Endothelial cell of umbilical vein (primary cell): ENCODE results near the gene WEE2. TPM values are rescaled to one million over a fixed set of nuclear protein-coding genes. Genes with fewer than 3 reads are reported as not detected.

Experiments
- BruUV-seq: library from RNA; stranded (reverse); fragments of 400-500 nt; replicated peaks from 2 replicates; lab custom pipeline; 2021; lab: Mats Ljungman, UMichigan
- CTCF ChIA-PET: fragments of 300-600, 350-600 bp; sonication (Branson Sonifier 250); formaldehyde crosslinking; loops from one replicate; lab custom pipeline; 2021; ENCODE audit warnings: antibody characterized with exemption, inconsistent platforms; lab: Charles Lee
- POLR2A ChIA-PET: fragments of 300-600, 350-600 bp; sonication (Branson Sonifier 250); formaldehyde crosslinking; loops from one replicate; lab custom pipeline; 2021; ENCODE audit warnings: antibody characterized with exemption, inconsistent platforms; lab: Charles Lee
- DNase-seq: peaks from one replicate; pipeline ENCODE4 v3.0.0-alpha.2; 2011; ENCODE audit warnings: low read depth, low spot score
- FAIRE-seq: peaks from 2 replicates; lab custom pipeline; 2011; peaks lifted over from hg19 to GRCh38; lab: Jason Lieb, UNC
- H2AFZ ChIP-seq: 2 replicates; pipeline ENCODE4 v1.6.0; 2012; ENCODE audit warnings: low read depth, low read length, control low read depth, inconsistent platforms
- H3K27ac ChIP-seq: 2 replicates; pipeline ENCODE4 v1.5.1; 2011; ENCODE audit warnings: low read depth, mild to moderate bottlenecking, control low read depth, low read length, moderate library complexity; ENCODE audit not compliant: insufficient read depth
- H3K27me3 ChIP-seq, 2 experiments: 2 replicates each; pipeline versions ENCODE4 v1.6.0 to v1.6.1; 2011; ENCODE audit warnings: low read length in 2 of 2, mixed read lengths in 1 of 2; ENCODE audit not compliant: control insufficient read depth in 2 of 2, insufficient read depth in 2 of 2
- H3K36me3 ChIP-seq, 2 experiments: 2 replicates in 1 of 2; 3 replicates in 1 of 2; pipeline ENCODE4 v1.5.1; 2011; ENCODE audit warnings: low read length in 2 of 2, mild to moderate bottlenecking in 1 of 2, moderate library complexity in 1 of 2; ENCODE audit not compliant: control insufficient read depth in 2 of 2, insufficient read depth in 2 of 2; ENCODE audit errors: extremely low read depth in 1 of 2
- H3K4me1 ChIP-seq: 3 replicates; pipeline ENCODE4 v1.5.1; 2011; ENCODE audit warnings: mild to moderate bottlenecking, low read length; ENCODE audit not compliant: control insufficient read depth, insufficient read depth; ENCODE audit errors: extremely low read depth
- H3K4me2 ChIP-seq: 2 replicates; pipeline ENCODE4 v1.6.1; 2011; ENCODE audit warnings: low read length, control low read depth, mixed read lengths; ENCODE audit not compliant: insufficient read depth
- H3K4me3 ChIP-seq, 3 experiments: fragments of 200-600 bp in 1 of 3; sonication (generic), shearing (Covaris generic) in 1 of 3; replicated peaks in 1 of 3; 2 replicates each; pipeline ENCODE4 v1.5.1; 2011 to 2016; ENCODE audit warnings: control low read depth in 3 of 3, low read length in 3 of 3, mild to moderate bottlenecking in 2 of 3, inconsistent platforms in 1 of 3, low read depth in 1 of 3, moderate library complexity in 1 of 3; ENCODE audit not compliant: insufficient read depth in 1 of 3
- H3K79me2 ChIP-seq: 2 replicates; pipeline ENCODE4 v1.6.0; 2012; ENCODE audit warnings: low read length, inconsistent platforms; ENCODE audit not compliant: control insufficient read depth, insufficient read depth
- H3K9ac ChIP-seq: replicated peaks from 2 replicates; pipeline ENCODE3; 2011; ENCODE audit warnings: low read length, control low read depth; ENCODE audit not compliant: insufficient read depth; ENCODE audit errors: extremely low read depth
- H3K9me1 ChIP-seq: replicated peaks from 3 replicates; pipeline ENCODE4 v1.6.0; 2011; ENCODE audit warnings: mild to moderate bottlenecking, low read length; ENCODE audit not compliant: control insufficient read depth, insufficient read depth; ENCODE audit errors: extremely low read depth
- H3K9me3 ChIP-seq: replicated peaks from 2 replicates; pipeline ENCODE4 v1.5.1; 2012; ENCODE audit warnings: low read length, inconsistent platforms; ENCODE audit not compliant: control insufficient read depth, insufficient read depth
- H4K20me1 ChIP-seq: replicated peaks from 2 replicates; pipeline ENCODE3; 2011; ENCODE audit warnings: mild to moderate bottlenecking, low read length; ENCODE audit not compliant: control insufficient read depth, insufficient read depth; ENCODE audit errors: extremely low read depth
- CTCF ChIP-seq, 2 donors: IDR thresholded peaks; 1 replicate in 1 of 2; 2 replicates in 1 of 2; pipeline ENCODE4 v1.5.1; 2011; ENCODE audit warnings: low read length in 2 of 2, mild to moderate bottlenecking in 2 of 2, moderate library complexity in 2 of 2, control low read depth in 1 of 2, inconsistent platforms in 1 of 2, low read depth in 1 of 2; ENCODE audit not compliant: insufficient read depth in 1 of 2; ENCODE audit errors: extremely low read depth in 1 of 2
- EZH2 ChIP-seq: IDR thresholded peaks from 2 replicates; pipeline ENCODE4 v1.6.1; 2012; ENCODE audit warnings: borderline replicate concordance, low read depth, mild to moderate bottlenecking, moderate library complexity, low read length, inconsistent platforms; ENCODE audit not compliant: severe bottlenecking
- FOS ChIP-seq: IDR thresholded peaks from 2 replicates; pipeline ENCODE4 v1.6.1; 2011; ENCODE audit warnings: mild to moderate bottlenecking, low read length, moderate library complexity, borderline replicate concordance; ENCODE audit not compliant: insufficient read depth
- GATA2 ChIP-seq: IDR thresholded peaks from 2 replicates; pipeline ENCODE4 v1.7.0; 2011; ENCODE audit warnings: low read depth, mild to moderate bottlenecking, moderate library complexity, mixed read lengths, low read length; ENCODE audit not compliant: insufficient read length, insufficient read depth
- JUN ChIP-seq: IDR thresholded peaks from 2 replicates; pipeline ENCODE4 v1.6.1; 2011; ENCODE audit warnings: borderline replicate concordance, low read depth; ENCODE audit not compliant: insufficient read length, insufficient read depth
- MYC ChIP-seq: IDR thresholded peaks from one replicate; pipeline ENCODE4 v1.6.1; 2011; ENCODE audit warnings: mild to moderate bottlenecking, low read depth, low read length
- POLR2A ChIP-seq: IDR thresholded peaks from 2 replicates; pipeline ENCODE4 v1.6.1; 2012; ENCODE audit warnings: low read depth, mild to moderate bottlenecking, control low read depth, low read length
- POLR2AphosphoS5 ChIP-seq: IDR thresholded peaks from 2 replicates; pipeline ENCODE4 v1.6.1; 2012; ENCODE audit warnings: low read depth, mild to moderate bottlenecking, control low read depth, low read length, moderate library complexity; ENCODE audit not compliant: insufficient read depth
- dilution Hi-C: fragments of 300-500 bp; cut with MboI; formaldehyde crosslinking; loops from one replicate; pipeline ENCODE4 v1.15.0; 2019; ENCODE audit warnings: low sequenced_read_pairs; ENCODE audit not compliant: extremely low pct_ligation_motif_present
- intact Hi-C: fragments of 100-400 bp; cut with micrococcal nuclease; formaldehyde crosslinking; loops from one replicate; pipeline ENCODE4 v1.10.0; 2022
- polyA plus RNA-seq, 4 experiments: library from polyadenylated mRNA; depleted of rRNA in 3 of 4; stranded (reverse) in 3 of 4; unstranded in 1 of 4; fragments of >200 nt; gene quantifications; 2 replicates each; pipeline versions ENCODE4 v1.2.1 to v1.2.3, GENCODE V29; 2011 to 2012; ENCODE audit warnings: missing spikeins in 1 of 4
- total RNA-seq: library from RNA; stranded (reverse); gene quantifications from 2 replicates; pipeline ENCODE4 v1.2.3, GENCODE V29; 2021
- TF ChIP-seq, protein P1 (sequence below): IDR thresholded peaks from 2 replicates; pipeline ENCODE4 v1.6.1; 2011; ENCODE audit not compliant: insufficient read depth, insufficient read length

The WEE2 gene
- total and polyA plus RNA-seq, 2 donors (not counting 3 experiments of a cell fraction or from before 2014, with no cell fraction given), result not detected

- Histone ChIP-seq H3K79me2 (no peaks in the 10 kb centered on the region), H4K20me1 (no peaks in the 10 kb centered on the region), H3K4me2 (no peak overlapping the region), H3K36me3 (peaks cover 0 to 11% of the 10 kb centered on the region in 2 experiments), H3K9me3 (no peaks in the 10 kb centered on the region), H3K27ac (no peak overlapping the region), H3K4me3 (no peak overlapping the region), H3K9ac (no peak overlapping the region), H2AFZ (no peak overlapping the region), H3K9me1 (no peaks in the 10 kb centered on the region), H3K4me1 (peaks cover 19% of the 10 kb centered on the region), H3K27me3 (no peaks in the 10 kb centered on the region)
- dilution Hi-C loops (no loop called here), intact Hi-C loops (loop anchor here (10.0 kb wide), 1 partner anchor 1634 kb away; no protein-coding TSS in a partner anchor)
- ChIA-PET CTCF (interaction anchor here (2.0 to 2.6 kb wide), 3 partner anchors 23 to 59 kb away, joined by 4 to 13 read pairs (median 8); partner anchors contain the start of genes DENND11 and SSBP1), POLR2A (no interaction called here)
- no peak for TF ChIP-seq EZH2
- TF ChIP-seq POLR2A, result no peak
- TF ChIP-seq MYC, result no peak
- no peak for TF ChIP-seq POLR2AphosphoS5
- TF ChIP-seq, protein P1, sequence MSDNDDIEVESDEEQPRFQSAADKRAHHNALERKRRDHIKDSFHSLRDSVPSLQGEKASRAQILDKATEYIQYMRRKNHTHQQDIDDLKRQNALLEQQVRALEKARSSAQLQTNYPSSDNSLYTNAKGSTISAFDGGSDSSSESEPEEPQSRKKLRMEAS, result no peak
- TF ChIP-seq FOS, result no peak
- no peak for TF ChIP-seq GATA2
- no peak for TF ChIP-seq JUN
- TF ChIP-seq CTCF (IDR thresholded peaks at IDR 0.05; ENCODE audit: extremely low read depth in 1 of 2, insufficient read depth in 1 of 2, low read depth in 1 of 2, low read length in 2 of 2), result no peak
- DNase-seq (no peak), FAIRE-seq (no peak)
- no TSS peak for BruUV-seq
Measured at GRCh38 chr7:141679014-141679413, 29.1 kb upstream of the WEE2 start.
